Mesenteric fat pad (tissue), 1 donor: ENCODE measurements around the gene HTRA3. TPM values are rescaled to one million over a fixed set of nuclear protein-coding genes. Genes with fewer than 3 reads are reported as not detected.

Source experiments
- DNase-seq: peaks from one replicate; pipeline ENCODE4 v3.0.0-alpha.2; 2020; ENCODE audit warnings: low spot score
- total RNA-seq: library from RNA; stranded (reverse); fragmentation: NEBNext Ultra II Directional; extraction: Animal tissue kit (Norgen Biotek cat#: 25700); gene quantifications from one replicate; pipeline ENCODE4 v1.2.1, GENCODE V29; 2021
- donor health status: DM: yes; HTN: yes; CAD: no.

HTRA3 gene
- total RNA-seq, 1 donor from 2014 or later, result 58.5 TPM

- DNase-seq, result peak; percentile 24
These were observed 53.5 kb downstream of the HTRA3 start for GRCh38 chr4:8322794-8323704.

- peak; percentile 39 for DNase-seq
These were observed 54.5 kb downstream of the HTRA3 start for GRCh38 chr4:8323947-8324555.

GRCh38 chr4:8324640-8325239, 55.2 kb downstream of the HTRA3 start:
- DNase-seq, result peak; percentile 11

GRCh38 chr4:8325291-8325973, 55.9 kb downstream of the HTRA3 start:
- peak; percentile 74 for DNase-seq

- peak; percentile 20 for DNase-seq
These were observed 56.7 kb downstream of the HTRA3 start for GRCh38 chr4:8326206-8326605.

GRCh38 chr4:8328456-8328855, 58.9 kb downstream of the HTRA3 start:
- DNase-seq, result peak; percentile 39

- peak; percentile 69 for DNase-seq
These were observed 59.5 kb downstream of the HTRA3 start for GRCh38 chr4:8328866-8329559.

- DNase-seq, result peak; percentile 55
These were observed 60.0 kb downstream of the HTRA3 start for GRCh38 chr4:8329560-8329858.

GRCh38 chr4:8329859-8330761, 60.6 kb downstream of the HTRA3 start:
- peak; percentile 83 for DNase-seq

- peak; percentile 59 for DNase-seq
These were observed 61.4 kb downstream of the HTRA3 start for GRCh38 chr4:8330821-8331574.

GRCh38 chr4:8331575-8331955, 62.0 kb downstream of the HTRA3 start:
- DNase-seq, result peak; percentile 69

GRCh38 chr4:8332038-8332857, 62.7 kb downstream of the HTRA3 start:
- no peak for DNase-seq

GRCh38 chr4:8332891-8333331, 63.4 kb downstream of the HTRA3 start:
- DNase-seq, result peak; percentile 85

- DNase-seq, result peak; percentile 55
These were observed 64.3 kb downstream of the HTRA3 start for GRCh38 chr4:8333726-8334460.

- peak; percentile 55 for DNase-seq
These were observed 65.4 kb downstream of the HTRA3 start for GRCh38 chr4:8334786-8335460.

GRCh38 chr4:8335848-8336247, 66.3 kb downstream of the HTRA3 start:
- DNase-seq, result no peak
